ENCODE data around the gene PLOD1.

Gene PLOD1

GRCh38 chr1:11990303-11991032 lies 56.0 kb downstream of the PLOD1 start:
- Histone ChIP-seq H3K79me2 (ENCODE audit: control insufficient read depth, low read length) (peaks cover 40% of the 10 kb centered on the region), H4K20me1 (ENCODE audit: control insufficient read depth, insufficient read depth, low read depth, low read length) (peaks cover 10% of the 10 kb centered on the region; the same call in 1 of the 2 replicates)

GRCh38 chr1:11991969-11992676 lies 57.6 kb downstream of the PLOD1 start:
- Histone ChIP-seq H3K4me2 (ENCODE audit: low read length) (no peak overlapping the region), H3K9me2 (replicated peaks; ENCODE audit: control insufficient read depth, low read length) (no peaks in the 10 kb centered on the region), H3K4me1 (ENCODE audit: control insufficient read depth, low read length) (no peaks in the 10 kb centered on the region), H3K79me2 (ENCODE audit: control insufficient read depth, low read length) (peaks cover 24% of the 10 kb centered on the region), H3K36me3 (ENCODE audit: control insufficient read depth, low read length) (peaks cover 75% of the 10 kb centered on the region), H3K27me3 (ENCODE audit: control insufficient read depth, low read length) (no peaks in the 10 kb centered on the region), H3K27ac (ENCODE audit: low read depth, low read length) (no peak overlapping the region), H4K20me1 (ENCODE audit: control insufficient read depth, insufficient read depth, low read depth, low read length) (0 out of 2 replicates have a peak, but pooled peaks cover 7% of the 10 kb centered on the region), H3K4me3 (ENCODE audit: low read length) (no peak overlapping the region), H3K9me3 (ENCODE audit: control insufficient read depth, insufficient read depth, low read length) (no peaks in the 10 kb centered on the region), H3F3A (ENCODE audit: control insufficient read depth, insufficient read depth) (no peaks in the 10 kb centered on the region)
- TF ChIP-seq EZH2phosphoT487 (IDR thresholded peaks at IDR 0.05; ENCODE audit: borderline replicate concordance, low read length): no peak
- no peak for TF ChIP-seq CTCF (IDR thresholded peaks at IDR 0.05; ENCODE audit: low read depth, low read length, poor library complexity, severe bottlenecking)

More at GRCh38 chr1:11990303-11991032, 56.0 kb downstream of the PLOD1 start:
- H3K27ac ChIP-seq (ENCODE audit: low read depth, low read length): no peak overlapping the region
- peaks cover 68% of the 10 kb centered on the region for H3K36me3 ChIP-seq (ENCODE audit: control insufficient read depth, low read length)
- H3K4me3 ChIP-seq (ENCODE audit: low read length): no peak overlapping the region
- TF ChIP-seq CTCF (IDR thresholded peaks at IDR 0.05; ENCODE audit: low read depth, low read length, poor library complexity, severe bottlenecking) (no peak), EZH2phosphoT487 (IDR thresholded peaks at IDR 0.05; ENCODE audit: borderline replicate concordance, low read length) (no peak)
- H3K4me2 ChIP-seq (ENCODE audit: low read length): no peak overlapping the region
- H3K4me1 ChIP-seq (ENCODE audit: control insufficient read depth, low read length): peaks cover 5% of the 10 kb centered on the region
- no peaks in the 10 kb centered on the region for H3K9me2 ChIP-seq (replicated peaks; ENCODE audit: control insufficient read depth, low read length)
- H3K9me3 ChIP-seq (ENCODE audit: control insufficient read depth, insufficient read depth, low read length): no peaks in the 10 kb centered on the region
- no peaks in the 10 kb centered on the region for H3K27me3 ChIP-seq (ENCODE audit: control insufficient read depth, low read length)
- H3F3A ChIP-seq (ENCODE audit: control insufficient read depth, insufficient read depth): no peaks in the 10 kb centered on the region

GRCh38 chr1:11997081-11997850 lies 62.7 kb downstream of the PLOD1 start:
- Histone ChIP-seq H3K9me2 (replicated peaks; ENCODE audit: control insufficient read depth, low read length) (no peaks in the 10 kb centered on the region), H3K4me3 (ENCODE audit: low read length) (no peak overlapping the region), H3K36me3 (ENCODE audit: control insufficient read depth, low read length) (peaks cover 74% of the 10 kb centered on the region), H4K20me1 (ENCODE audit: control insufficient read depth, insufficient read depth, low read depth, low read length) (no peaks in the 10 kb centered on the region), H3K27ac (ENCODE audit: low read depth, low read length) (no peak overlapping the region), H3K79me2 (ENCODE audit: control insufficient read depth, low read length) (no peaks in the 10 kb centered on the region), H3K4me2 (ENCODE audit: low read length) (no peak overlapping the region), H3K27me3 (ENCODE audit: control insufficient read depth, low read length) (no peaks in the 10 kb centered on the region), H3K9me3 (ENCODE audit: control insufficient read depth, insufficient read depth, low read length) (no peaks in the 10 kb centered on the region), H3K4me1 (ENCODE audit: control insufficient read depth, low read length) (no peaks in the 10 kb centered on the region), H3F3A (ENCODE audit: control insufficient read depth, insufficient read depth) (no peaks in the 10 kb centered on the region)
- TF ChIP-seq EZH2phosphoT487 (IDR thresholded peaks at IDR 0.05; ENCODE audit: borderline replicate concordance, low read length) (no peak), CTCF (IDR thresholded peaks at IDR 0.05; ENCODE audit: low read depth, low read length, poor library complexity, severe bottlenecking) (no peak)
